Upper lobe of right lung (tissue), 1 donor: ENCODE measurements around the gene SRBD1. TPM values are rescaled to one million over a fixed set of nuclear protein-coding genes. Genes with fewer than 3 reads are reported as not detected.

Experiments
- ATAC-seq: fragments of 200-7000 bp; cut with Tn5 transposase; one replicate; pipeline ENCODE4 v1.9.1; 2020; ENCODE audit warnings: mild to moderate bottlenecking, moderate library complexity
- DNase-seq: peaks from one replicate; pipeline ENCODE4 v3.0.0-alpha.2; 2020
- H3K27ac ChIP-seq: fragments of 200-600 bp; one replicate; pipeline ENCODE4 v1.8.0; 2022
- H3K27me3 ChIP-seq: fragments of 200-600 bp; one replicate; pipeline ENCODE4 v1.8.0; 2022; ENCODE audit warnings: mild to moderate bottlenecking
- H3K36me3 ChIP-seq: fragments of 200-600 bp; one replicate; pipeline ENCODE4 v1.8.0; 2022
- H3K4me1 ChIP-seq: fragments of 200-600 bp; one replicate; pipeline ENCODE4 v1.8.0; 2022
- H3K4me3 ChIP-seq: fragments of 200-600 bp; one replicate; pipeline ENCODE4 v1.8.0; 2022; ENCODE audit warnings: mild to moderate bottlenecking
- H3K9me3 ChIP-seq: fragments of 200-600 bp; one replicate; pipeline ENCODE4 v1.8.0; 2022
- intact Hi-C: fragments of 100-400 bp; cut with DNase I; formaldehyde crosslinking; loops from one replicate; pipeline ENCODE4 v1.11.0; 2022
- long read RNA-seq: library from polyadenylated mRNA; unstranded; transcript quantifications from one replicate; pipeline ENCODE4 v2.0.0, GENCODE V29; 2021
- total RNA-seq: library from RNA; stranded (reverse); fragmentation: NEBNext Ultra II Directional; extraction: Animal tissue kit (Norgen Biotek cat#: 25700); gene quantifications from one replicate; pipeline ENCODE4 v1.2.1, GENCODE V29; 2021
- TF ChIP-seq, protein P1 (sequence below): fragments of 200-600 bp; IDR thresholded peaks from one replicate; pipeline ENCODE4 v1.8.0; 2022; ENCODE audit warnings: antibody characterized with exemption
- donor health status: DM: no; HTN: yes; CAD: no; lungs with severe emphysema.

The SRBD1 gene, protein sequence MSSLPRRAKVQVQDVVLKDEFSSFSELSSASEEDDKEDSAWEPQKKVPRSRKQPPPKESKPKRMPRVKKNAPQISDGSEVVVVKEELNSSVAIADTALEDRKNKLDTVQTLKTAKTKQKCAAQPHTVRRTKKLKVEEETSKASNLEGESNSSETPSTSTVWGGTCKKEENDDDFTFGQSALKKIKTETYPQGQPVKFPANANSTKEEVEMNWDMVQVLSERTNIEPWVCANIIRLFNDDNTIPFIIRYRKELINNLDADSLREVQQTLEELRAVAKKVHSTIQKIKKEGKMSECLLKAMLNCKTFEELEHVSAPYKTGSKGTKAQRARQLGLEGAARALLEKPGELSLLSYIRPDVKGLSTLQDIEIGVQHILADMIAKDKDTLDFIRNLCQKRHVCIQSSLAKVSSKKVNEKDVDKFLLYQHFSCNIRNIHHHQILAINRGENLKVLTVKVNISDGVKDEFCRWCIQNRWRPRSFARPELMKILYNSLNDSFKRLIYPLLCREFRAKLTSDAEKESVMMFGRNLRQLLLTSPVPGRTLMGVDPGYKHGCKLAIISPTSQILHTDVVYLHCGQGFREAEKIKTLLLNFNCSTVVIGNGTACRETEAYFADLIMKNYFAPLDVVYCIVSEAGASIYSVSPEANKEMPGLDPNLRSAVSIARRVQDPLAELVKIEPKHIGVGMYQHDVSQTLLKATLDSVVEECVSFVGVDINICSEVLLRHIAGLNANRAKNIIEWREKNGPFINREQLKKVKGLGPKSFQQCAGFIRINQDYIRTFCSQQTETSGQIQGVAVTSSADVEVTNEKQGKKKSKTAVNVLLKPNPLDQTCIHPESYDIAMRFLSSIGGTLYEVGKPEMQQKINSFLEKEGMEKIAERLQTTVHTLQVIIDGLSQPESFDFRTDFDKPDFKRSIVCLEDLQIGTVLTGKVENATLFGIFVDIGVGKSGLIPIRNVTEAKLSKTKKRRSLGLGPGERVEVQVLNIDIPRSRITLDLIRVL
- 19.2 TPM for total RNA-seq
- long read RNA-seq, transcript SRBD1-201 (21 exons, 3,681 nt), result major isoform, 23 of 35 reads
- long read RNA-seq, partial matches to known transcripts, result 4 of 35 reads
- long read RNA-seq, other reads (novel, unspliced or antisense), result 8 of 35 reads

DNA sequence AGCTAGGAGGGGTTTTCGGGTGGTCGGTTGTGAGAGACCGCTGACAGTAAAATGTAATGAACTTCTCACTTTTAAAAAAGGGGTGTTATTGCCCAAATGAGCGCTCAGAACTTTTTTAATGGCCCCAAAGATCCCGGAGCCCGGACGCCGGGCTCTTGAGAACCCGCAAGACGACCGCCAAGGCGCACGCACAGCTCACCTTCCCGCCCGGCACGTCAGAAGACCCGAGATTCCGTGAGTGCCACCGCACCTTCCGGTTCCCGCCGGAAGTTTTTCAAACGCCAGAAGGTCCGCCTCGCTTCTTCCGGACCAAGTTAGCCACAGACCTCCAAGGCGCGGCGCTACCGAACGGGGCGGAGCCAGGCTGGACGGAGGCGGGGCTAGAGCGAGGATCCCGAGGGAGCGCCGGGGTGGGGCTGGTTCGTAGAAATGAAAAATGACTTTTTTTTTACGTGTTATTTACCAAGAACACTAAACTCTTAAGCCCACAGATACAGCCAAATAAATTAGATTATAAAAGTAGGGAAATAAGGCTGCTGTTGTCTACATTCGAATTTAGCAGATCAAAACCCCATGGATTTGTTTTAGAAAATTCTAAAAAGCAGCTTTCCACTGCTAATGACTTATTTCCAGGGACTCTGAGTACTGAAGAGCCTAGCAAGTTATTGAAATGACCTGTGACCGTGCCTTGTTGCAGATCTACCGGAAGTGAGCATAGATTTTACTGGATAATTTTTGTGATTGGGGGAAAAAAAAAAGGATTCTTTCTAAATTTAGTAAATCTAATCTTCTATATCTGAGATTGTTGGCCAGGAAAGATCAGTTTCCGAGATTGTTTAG lies at the start of gene SRBD1:
SRBD1 (minus strand) TSS at position 248 of the 840 bp plus-strand sequence. CDS start 5,826 bp downstream, outside the sequence.
- H3K36me3 ChIP-seq, result no peaks in the 10 kb centered on the region
- intact Hi-C loops, result no loop called here
- no peaks in the 10 kb centered on the region for H3K9me3 ChIP-seq
- ATAC-seq (peak; percentile 98), DNase-seq (peak; percentile 98)
- no peaks in the 10 kb centered on the region for H3K27me3 ChIP-seq
- peak within 1 kb of the TSS; percentile 79 for H3K27ac ChIP-seq
- peaks cover 11% of the 10 kb centered on the region for H3K4me1 ChIP-seq
- peak within 1 kb of the TSS; percentile 72 for H3K4me3 ChIP-seq
- TF ChIP-seq, protein P1, sequence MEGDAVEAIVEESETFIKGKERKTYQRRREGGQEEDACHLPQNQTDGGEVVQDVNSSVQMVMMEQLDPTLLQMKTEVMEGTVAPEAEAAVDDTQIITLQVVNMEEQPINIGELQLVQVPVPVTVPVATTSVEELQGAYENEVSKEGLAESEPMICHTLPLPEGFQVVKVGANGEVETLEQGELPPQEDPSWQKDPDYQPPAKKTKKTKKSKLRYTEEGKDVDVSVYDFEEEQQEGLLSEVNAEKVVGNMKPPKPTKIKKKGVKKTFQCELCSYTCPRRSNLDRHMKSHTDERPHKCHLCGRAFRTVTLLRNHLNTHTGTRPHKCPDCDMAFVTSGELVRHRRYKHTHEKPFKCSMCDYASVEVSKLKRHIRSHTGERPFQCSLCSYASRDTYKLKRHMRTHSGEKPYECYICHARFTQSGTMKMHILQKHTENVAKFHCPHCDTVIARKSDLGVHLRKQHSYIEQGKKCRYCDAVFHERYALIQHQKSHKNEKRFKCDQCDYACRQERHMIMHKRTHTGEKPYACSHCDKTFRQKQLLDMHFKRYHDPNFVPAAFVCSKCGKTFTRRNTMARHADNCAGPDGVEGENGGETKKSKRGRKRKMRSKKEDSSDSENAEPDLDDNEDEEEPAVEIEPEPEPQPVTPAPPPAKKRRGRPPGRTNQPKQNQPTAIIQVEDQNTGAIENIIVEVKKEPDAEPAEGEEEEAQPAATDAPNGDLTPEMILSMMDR, result no peak

DNA sequence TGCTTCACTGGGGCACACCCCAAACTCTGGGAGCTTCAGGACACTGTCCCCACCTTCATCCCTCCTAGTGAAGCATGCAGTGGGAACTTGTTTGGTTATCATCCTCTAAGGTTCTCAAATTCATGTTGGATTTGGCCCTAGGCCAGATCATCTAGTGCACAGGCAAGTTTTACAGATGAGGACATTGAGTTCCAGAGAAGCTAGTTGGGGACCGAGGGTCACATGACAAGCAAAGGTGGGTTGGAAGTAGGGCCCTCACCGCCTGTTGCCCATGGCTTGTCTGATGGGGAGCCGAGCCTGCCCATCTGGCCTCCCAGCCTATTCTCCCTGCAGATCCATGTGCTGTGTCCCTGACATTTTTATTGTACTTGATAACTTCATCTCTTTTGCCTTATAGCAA lies 43.2 kb upstream of the SRBD1 start:
- intact Hi-C loops, result loop anchor here (10.0 kb wide), 1 partner anchor 121 kb away; no protein-coding TSS in a partner anchor
- Histone ChIP-seq H3K27ac (no peak overlapping the region), H3K36me3 (no peaks in the 10 kb centered on the region), H3K4me3 (no peak overlapping the region), H3K9me3 (no peaks in the 10 kb centered on the region), H3K4me1 (peaks cover 20% of the 10 kb centered on the region), H3K27me3 (no peaks in the 10 kb centered on the region)
- TF ChIP-seq, protein P1, result no peak
- ATAC-seq (no peak), DNase-seq (no peak)

DNA sequence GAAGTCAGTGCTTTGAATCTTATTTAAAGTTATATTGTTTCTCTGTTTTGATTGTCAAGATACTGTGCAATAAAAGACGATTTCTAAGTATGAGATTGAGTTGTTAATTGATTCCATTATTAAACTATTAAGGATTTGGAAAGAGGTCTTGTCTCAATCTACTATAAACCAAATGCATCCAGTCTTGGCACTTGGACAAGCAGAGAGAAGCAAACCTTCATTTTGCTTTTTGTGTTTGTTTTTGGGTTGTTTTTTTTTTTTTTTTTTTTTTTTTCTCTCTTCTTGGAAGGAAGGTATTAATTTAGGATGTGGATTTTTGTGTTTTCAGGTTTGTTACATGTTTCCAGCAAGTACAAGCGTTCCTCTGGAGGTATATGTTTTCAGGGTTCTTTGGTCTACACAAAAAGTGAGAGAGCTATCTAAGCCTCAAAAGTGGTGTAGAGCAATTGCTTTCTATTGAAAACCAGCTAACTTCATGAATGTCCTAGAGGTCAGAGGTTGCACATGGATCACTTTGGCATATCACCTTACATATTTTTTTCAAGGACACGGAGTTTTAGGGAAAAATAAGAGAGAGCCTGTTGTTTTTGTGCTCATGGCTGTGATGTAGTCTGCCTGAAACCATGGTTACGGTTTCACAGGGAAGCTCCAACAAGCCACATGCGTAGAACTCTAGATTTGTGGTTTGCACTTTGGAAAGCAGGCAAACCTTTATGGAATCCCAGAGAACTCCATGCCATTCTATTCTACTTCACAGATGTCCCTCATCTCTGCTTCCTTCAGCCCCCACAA lies 42.3 kb upstream of the SRBD1 start:
- Histone ChIP-seq H3K27me3 (no peaks in the 10 kb centered on the region), H3K9me3 (no peaks in the 10 kb centered on the region), H3K4me3 (peak overlapping the region; percentile 92), H3K4me1 (peaks cover 26% of the 10 kb centered on the region), H3K36me3 (no peaks in the 10 kb centered on the region), H3K27ac (no peak overlapping the region)
- TF ChIP-seq, protein P1, result no peak
- DNase-seq, result no peak
- no peak for ATAC-seq
- intact Hi-C loops, result loop anchor here (10.0 kb wide), 1 partner anchor 121 kb away; no protein-coding TSS in a partner anchor

DNA sequence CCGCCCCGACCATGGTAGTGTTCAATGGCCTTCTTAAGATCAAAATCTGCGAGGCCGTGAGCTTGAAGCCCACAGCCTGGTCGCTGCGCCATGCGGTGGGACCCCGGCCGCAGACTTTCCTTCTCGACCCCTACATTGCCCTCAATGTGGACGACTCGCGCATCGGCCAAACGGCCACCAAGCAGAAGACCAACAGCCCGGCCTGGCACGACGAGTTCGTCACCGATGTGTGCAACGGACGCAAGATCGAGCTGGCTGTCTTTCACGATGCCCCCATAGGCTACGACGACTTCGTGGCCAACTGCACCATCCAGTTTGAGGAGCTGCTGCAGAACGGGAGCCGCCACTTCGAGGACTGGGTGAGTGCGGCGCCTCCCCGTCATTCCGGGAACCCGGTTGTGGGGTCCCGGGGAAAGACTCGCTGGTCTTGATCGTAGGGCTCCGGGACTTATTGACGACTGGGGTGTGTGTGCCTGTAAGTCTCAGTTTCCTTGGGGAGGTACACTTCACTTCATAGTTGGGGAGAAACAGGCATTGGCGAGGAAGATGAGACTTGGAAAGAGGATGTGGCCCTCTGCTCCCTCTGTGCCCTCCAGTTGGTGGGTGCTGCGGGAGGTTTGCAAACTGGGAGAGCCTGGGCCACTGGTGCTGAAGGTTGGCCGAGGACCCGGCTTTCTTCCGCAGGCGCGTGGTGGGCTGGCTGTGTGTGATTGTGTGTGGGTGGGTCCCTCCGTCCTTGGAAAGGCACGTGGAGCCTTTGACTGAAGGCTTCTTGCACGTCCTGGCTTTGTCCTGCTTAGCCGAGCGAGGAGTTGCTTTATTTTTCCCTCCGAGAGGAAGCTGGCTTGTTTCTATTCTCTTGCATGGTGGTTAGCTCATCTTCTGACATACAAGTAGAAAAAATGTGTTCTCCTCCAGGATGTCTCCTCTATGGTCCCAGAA lies 41.3 kb upstream of the SRBD1 start:
- ATAC-seq (peak; percentile 9), DNase-seq (peak; percentile 80)
- intact Hi-C loops, result loop anchor here (10.0 kb wide), 1 partner anchor 122 kb away; no protein-coding TSS in a partner anchor
- TF ChIP-seq, protein P1, result no peak
- Histone ChIP-seq H3K27me3 (no peaks in the 10 kb centered on the region), H3K4me1 (peaks cover 26% of the 10 kb centered on the region), H3K4me3 (peak overlapping the region; percentile 92), H3K36me3 (no peaks in the 10 kb centered on the region), H3K27ac (peak overlapping the region; percentile 96), H3K9me3 (no peaks in the 10 kb centered on the region)
